Measurements from ENCODE around the gene GRAMD1B. TPM values are rescaled to one million over a fixed set of nuclear protein-coding genes. Genes with fewer than 3 reads are reported as not detected.

The GRAMD1B gene
- 40.7 and 41.8 TPM in 2 replicates for total RNA-seq

DNA sequence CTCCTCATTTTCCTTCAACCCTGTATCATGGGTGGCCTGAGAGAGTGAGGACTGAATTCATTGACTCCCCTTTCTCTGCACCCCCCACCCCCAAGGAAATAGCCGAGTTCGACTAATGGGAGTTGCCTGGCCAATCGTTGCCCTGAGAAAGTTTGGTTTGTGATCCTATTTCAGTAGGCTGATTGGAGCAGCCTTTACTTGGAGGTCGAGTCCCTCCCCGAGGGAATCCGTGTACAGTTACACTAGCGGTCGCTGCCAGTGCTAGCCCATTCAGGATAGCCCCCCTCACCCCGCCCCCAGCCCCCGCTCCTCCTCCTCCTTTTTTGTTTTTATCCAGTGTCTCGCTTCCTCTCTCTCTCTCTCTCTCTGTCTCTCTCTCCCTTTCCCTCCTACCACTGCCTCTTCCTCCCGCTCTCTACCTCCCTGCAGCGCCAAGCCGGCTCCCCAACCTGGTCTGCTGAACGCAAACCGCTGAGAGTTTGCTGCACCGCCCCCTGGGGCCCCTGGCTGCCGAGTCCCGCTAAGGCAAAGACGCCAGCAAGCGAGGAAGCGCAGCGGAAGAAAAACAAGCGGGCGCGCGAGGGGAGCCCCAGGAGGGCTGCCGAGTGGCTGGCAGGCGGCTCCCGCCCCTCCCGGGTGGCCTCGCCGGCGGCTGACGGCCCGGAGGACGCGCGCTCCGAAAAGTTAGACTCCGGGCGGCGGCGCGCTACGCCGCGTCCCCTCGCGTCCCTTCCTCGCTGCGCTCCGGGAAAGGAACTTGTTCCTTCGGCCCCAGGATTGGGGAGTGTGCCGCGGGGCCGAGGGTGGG, at the start of gene GRAMD1B:
Gene GRAMD1B, plus strand, starts transcription at position 357 of the 808 bp plus-strand sequence. CDS start 524 bp downstream, outside the sequence.
- intact Hi-C loops (cut with micrococcal nuclease): loop anchor here (1.0 to 5.0 kb wide), 5 partner anchors 8 to 368 kb away; partner anchors contain the start of gene HSPA8

- intact Hi-C loops (cut with micrococcal nuclease): loop anchor here (2.0 kb wide), 1 partner anchor 22 kb away; no protein-coding TSS in a partner anchor
These were observed 48.9 kb upstream of the GRAMD1B start for GRCh38 chr11:123381149-123381548.

DNA sequence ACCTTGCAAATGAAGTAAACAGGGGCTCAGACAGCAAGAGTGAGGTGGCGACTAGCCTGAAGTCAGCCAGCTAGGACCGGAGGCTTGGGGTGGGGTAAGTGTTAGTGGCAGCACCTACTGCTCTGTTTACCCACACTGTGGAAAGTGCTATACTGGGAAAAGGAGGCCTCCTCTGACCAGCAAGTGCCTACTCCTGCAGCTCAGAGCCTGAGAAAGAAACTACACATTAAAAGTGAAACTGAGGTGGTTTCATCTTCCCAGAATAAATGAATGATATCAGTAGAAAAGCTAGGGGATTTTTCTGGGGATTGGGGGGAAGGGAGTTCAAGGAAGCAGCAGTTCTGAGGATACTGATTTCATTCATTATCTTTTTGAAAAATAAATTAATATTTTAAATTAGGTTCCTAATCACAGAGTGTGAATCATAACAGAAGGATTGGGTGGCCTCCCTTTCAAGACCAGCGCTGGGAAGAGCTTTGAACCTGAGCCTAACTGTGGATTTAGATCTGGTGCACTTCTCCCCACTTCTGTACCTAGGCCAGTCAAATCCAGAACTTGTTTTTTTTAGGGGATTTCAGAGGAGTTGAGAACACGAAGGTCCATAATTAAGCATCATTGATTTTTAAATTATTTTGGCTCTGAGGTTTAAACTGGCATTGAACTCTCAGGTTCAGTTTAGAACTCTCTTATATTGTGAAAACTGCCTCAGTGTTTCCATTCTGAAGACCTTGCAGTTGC, 48.1 kb upstream of the GRAMD1B start:
- intact Hi-C loops (cut with micrococcal nuclease): loop anchor here (2.0 kb wide), 1 partner anchor 23 kb away; no protein-coding TSS in a partner anchor

- intact Hi-C loops (cut with micrococcal nuclease): no loop called here
These were observed 47.5 kb upstream of the GRAMD1B start for GRCh38 chr11:123382555-123383074.

- intact Hi-C loops (cut with micrococcal nuclease): no loop called here
These were observed 46.0 kb upstream of the GRAMD1B start for GRCh38 chr11:123384116-123384515.

DNA sequence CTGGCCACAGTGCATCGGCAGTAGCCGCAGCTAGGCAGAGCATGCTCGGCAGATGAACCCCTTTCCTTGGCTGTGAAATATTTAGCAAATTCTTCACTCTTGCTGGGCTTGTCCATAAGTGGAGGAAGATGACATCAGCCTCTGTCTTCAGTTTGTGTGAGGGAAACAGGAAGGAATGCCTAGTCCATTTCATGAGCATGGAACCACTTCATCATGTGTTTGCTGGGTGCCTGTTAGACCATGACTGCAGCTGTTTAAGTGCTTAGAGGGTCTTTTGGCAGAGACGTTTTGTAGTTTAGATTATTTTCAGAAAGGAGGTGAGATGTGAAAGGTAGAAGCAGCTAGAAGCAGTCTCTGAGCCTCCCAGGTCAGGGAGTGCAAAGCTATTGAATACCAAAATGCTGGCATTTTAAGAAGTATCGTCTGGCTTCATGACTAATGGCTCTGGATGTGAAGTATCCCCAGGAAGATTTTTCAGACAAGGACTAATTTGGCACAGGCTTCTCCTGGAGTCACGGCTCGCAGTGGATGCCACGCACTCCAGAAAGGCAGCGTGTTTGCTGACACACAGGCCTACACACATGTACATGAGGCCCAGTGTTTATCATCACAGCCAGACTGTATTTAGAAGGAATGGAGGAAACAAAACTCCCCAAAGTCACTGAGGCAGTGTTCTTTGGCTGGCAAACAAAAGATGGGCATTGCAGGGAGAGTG, 43.1 kb upstream of the GRAMD1B start:
- intact Hi-C loops (cut with micrococcal nuclease): no loop called here

GRCh38 chr11:123388640-123389039, 41.4 kb upstream of the GRAMD1B start:
- intact Hi-C loops (cut with micrococcal nuclease): no loop called here

DNA sequence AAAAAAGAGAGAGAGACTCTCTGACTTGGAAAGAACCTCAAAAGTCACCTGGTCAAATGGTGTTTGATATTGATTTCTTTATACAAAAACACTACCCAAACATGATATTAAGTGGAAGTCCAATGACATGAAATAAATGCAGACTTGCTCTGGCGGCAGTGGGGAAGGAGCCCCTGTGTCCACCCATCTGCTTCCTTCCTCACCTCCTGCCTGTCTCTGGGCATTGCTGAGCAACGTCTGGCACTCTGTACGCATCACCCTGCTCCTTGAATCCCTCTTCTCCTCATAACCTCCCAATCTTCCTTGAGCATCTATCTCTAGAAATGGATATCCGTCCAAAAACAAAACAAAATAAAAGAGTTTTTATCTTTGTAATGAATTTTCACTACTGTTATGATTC, 39.9 kb upstream of the GRAMD1B start:
- intact Hi-C loops (cut with micrococcal nuclease): no loop called here

DNA sequence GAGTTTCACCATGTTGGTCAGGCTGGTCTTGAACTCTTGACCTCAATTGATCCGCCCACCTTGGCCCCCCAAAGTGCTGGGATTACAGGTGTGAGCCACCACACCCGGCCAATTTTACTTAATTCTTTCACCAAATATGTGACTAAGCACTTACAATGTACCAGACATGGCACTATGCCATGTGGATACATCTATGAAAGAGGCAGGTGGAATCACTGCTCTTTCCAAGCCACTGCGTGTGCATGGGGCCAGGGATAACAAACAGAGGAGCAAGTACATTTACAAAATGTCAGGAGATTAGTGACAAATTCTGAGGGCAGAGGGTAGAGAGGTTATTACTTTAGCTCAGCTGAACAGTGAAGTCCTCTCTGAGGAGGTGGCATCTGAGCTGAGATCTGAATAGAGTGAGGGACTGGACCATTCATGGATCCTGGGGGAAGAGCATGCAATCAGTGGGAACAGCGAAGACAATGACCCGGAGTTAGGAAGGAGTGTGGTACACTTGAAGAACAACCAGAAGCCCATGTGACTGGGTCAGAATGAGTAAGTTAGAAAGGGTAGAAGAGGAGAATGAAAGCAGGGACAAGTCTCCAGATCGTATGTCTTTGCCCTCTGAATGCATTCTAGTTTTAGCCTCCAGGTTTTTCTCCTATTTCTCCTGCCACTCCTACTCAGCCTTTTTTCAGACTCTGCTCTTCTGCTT, 38.3 kb upstream of the GRAMD1B start:
- intact Hi-C loops (cut with micrococcal nuclease): no loop called here

GRCh38 chr11:123392431-123392830, 37.6 kb upstream of the GRAMD1B start:
- intact Hi-C loops (cut with micrococcal nuclease): no loop called here

DNA sequence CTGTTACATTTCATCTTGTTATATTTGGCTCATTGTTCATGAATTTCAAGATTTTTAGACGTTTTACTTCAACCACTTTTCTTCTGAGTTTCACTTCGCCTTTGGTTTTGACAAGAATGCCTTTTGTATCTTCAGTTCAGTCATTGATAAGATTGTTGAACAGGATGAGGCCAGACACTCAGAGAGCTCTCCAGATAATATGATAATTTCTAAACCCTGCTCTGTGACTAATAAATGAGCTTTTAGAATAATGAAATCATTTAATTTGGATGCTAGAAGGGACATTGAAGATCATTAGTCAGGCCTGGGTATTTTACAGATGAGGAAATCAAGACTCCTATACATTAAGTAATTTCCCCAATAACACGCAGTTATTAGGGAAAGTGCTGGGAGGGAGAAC, 37.2 kb upstream of the GRAMD1B start:
- intact Hi-C loops (cut with micrococcal nuclease): no loop called here

DNA sequence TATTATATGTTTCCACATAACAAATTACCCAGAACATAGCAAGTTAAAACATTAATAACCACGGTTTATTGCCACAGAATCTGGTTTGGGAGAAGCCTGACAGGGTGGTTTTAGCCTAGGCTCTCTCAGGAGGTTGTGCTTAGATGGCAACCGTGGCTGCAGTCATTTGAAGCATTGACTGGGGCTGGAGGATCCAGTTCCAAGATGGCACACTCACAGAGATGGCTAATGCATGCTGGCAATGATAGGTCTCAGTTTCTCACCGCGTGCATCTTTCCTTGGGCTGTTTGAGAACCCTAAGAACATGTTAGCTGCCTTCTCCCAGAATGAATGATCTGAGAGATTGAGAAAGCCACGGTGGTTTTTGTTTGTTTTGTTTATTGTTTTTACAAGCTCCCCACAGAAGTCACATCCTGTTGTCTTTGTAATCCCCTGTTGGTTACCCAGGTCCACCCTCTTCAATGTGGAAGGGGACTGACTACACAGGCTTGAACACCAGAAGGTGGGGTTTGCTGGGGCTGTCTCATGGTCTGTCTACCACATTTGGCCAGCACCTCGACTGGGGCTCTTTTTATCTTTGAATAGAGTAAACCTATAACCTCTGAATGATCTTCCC, 36.6 kb upstream of the GRAMD1B start:
- intact Hi-C loops (cut with micrococcal nuclease): no loop called here

- intact Hi-C loops (cut with micrococcal nuclease): no loop called here
These were observed 25.4 kb upstream of the GRAMD1B start for GRCh38 chr11:123404676-123405075.

- intact Hi-C loops (cut with micrococcal nuclease): no loop called here
These were observed 24.9 kb upstream of the GRAMD1B start for GRCh38 chr11:123405123-123405592.

- intact Hi-C loops (cut with micrococcal nuclease): loop anchor here (1.0 kb wide), 3 partner anchors 24 to 105 kb away; partner anchors contain the start of gene GRAMD1B
These were observed 23.5 kb upstream of the GRAMD1B start for GRCh38 chr11:123406441-123407129.

DNA sequence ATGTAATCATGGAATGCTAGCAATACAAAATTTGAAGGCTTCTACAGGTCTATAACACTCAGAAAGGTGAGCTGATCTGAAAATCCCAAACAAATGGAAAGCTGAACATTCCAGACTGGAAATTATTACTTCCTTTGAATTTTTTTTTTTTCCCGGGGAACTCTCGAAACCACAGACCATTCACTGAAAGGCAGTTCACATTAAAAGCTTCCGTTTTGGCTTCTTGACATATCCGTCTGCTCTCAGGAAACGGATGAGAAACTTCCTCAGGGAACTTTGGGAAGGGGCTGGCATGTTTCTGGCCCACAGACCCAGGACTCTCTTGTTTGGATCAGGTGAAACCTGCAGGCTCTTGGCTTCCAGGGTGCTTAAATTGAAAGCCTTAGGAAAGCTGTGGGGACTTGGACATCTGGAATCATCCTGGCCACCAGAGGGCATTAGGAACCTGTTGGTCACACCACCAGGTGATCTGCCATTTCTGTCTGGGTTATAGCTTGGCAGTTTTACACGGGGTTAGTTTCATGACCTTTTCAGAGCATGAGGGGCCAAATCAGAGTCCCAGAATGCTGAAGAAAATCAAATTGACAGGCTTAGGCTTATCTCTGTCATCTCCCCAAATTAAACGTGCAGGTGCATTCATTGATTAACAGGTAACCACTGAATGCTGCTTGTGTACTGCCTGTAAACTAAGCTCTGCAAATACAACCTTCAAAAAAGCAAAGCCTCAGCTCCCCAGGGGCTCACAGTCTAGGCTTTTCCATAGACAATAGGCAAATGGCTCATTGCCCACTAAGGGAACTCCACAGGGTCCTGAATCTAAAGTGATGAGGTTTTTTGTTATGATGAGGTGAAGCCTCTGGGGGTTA, 22.7 kb upstream of the GRAMD1B start:
- intact Hi-C loops (cut with micrococcal nuclease): loop anchor here (1.0 kb wide), 3 partner anchors 23 to 106 kb away; partner anchors contain the start of gene GRAMD1B

- intact Hi-C loops (cut with micrococcal nuclease): loop anchor here (1.0 kb wide), 3 partner anchors 22 to 107 kb away; partner anchors contain the start of gene GRAMD1B
These were observed 22.0 kb upstream of the GRAMD1B start for GRCh38 chr11:123407996-123408597.

Data from T-helper 2 cell treated with Interferon-gamma antibody and Interleukin-4, amounts not matched to agents 100 ng/mL and 5 ng/mL, for 36 hours (primary cell).